Right lobe of liver (tissue), 6 donors: ENCODE data around the gene KRTAP5-6. TPM values are rescaled to one million over a fixed set of nuclear protein-coding genes. Genes with fewer than 3 reads are reported as not detected.

Source experiments
- ATAC-seq, 4 donors: fragments of 200-7000 bp; cut with Tn5 transposase; one replicate each; pipeline ENCODE4 v1.9.1; 2020; ENCODE audit warnings: mild to moderate bottlenecking in 4 of 4, moderate library complexity in 4 of 4
- DNase-seq, 3 donors: peaks; one replicate each; pipeline ENCODE4 v3.0.0-alpha.2; 2020
- H3K27ac ChIP-seq, 3 donors: fragments of 200-600 bp; one replicate each; pipeline ENCODE4 v1.8.0; 2022
- H3K27me3 ChIP-seq, 2 donors: fragments of 200-600 bp; one replicate each; pipeline ENCODE4 v1.8.0; 2022
- H3K36me3 ChIP-seq, 4 donors: fragments of 200-600 bp; sonication (generic) in 1 of 4; one replicate each; pipeline versions ENCODE4 v1.5.1 to v1.8.0; 2017 to 2022; ENCODE audit warnings: control low read depth in 1 of 4
- H3K4me1 ChIP-seq, 4 donors: fragments of 200-600 bp; sonication (generic) in 1 of 4; one replicate each; pipeline versions ENCODE4 v1.5.1 to v1.8.0; 2017 to 2022; ENCODE audit warnings: control low read depth in 1 of 4
- H3K4me3 ChIP-seq, 3 donors: fragments of 200-600 bp; one replicate each; pipeline ENCODE4 v1.8.0; 2022
- H3K9me3 ChIP-seq, 4 donors: fragments of 200-600 bp; sonication (generic) in 1 of 4; one replicate each; pipeline versions ENCODE4 v1.5.1 to v1.8.0; 2017 to 2022; ENCODE audit warnings: control low read depth in 1 of 4
- POLR2A ChIP-seq: fragments of 450-650 bp; IDR thresholded peaks from one replicate; pipeline ENCODE4 v1.6.1; 2017; ENCODE audit warnings: antibody characterized with exemption, mild to moderate bottlenecking
- WGBS: methylation state at CpG from one replicate; pipeline ENCODE4 v1.1.6; 2018; ENCODE audit warnings: low coverage, low lambda C conversion rate; ENCODE audit not compliant: insufficient coverage; ENCODE audit errors: missing lambda C conversion rate; 5-methylcytosine and 5-hydroxymethylcytosine counted together
- intact Hi-C, 2 donors: fragments of 100-400 bp; cut with DNase I; formaldehyde crosslinking; loops; one replicate each; pipeline versions ENCODE4 v1.11.2 to v1.14.1; 2022
- total RNA-seq, 6 experiments: library from RNA; depleted of rRNA in 2 of 6; stranded (reverse); fragments of >200 nt in 2 of 6; fragmentation: NEBNext Ultra II Directional in 3 of 6; extraction: Animal tissue kit (Norgen Biotek cat#: 25700) in 3 of 6; gene quantifications; one replicate each; pipeline versions ENCODE4 v1.1.0 to v1.2.4, GENCODE V29; 2016 to 2023
- TF ChIP-seq, protein P1 (sequence below), 4 donors: fragments of 200-600 bp in 3 of 4; fragments of 450-650 bp in 1 of 4; IDR thresholded peaks; one replicate each; pipeline versions ENCODE4 v1.5.1 to v1.8.0; 2016 to 2022; ENCODE audit warnings: antibody characterized with exemption in 4 of 4, mild to moderate bottlenecking in 2 of 4
- donor health status: DM: no; HTN: yes; CAD: no.
- donor health status: DM: no; HTN: no; CAD: no.
- donor health status: DM: no; HTN: no; CAD: no.
- donor health status: DM: no; HTN: yes; CAD: no.
- donor health status: DM: no; HTN: yes; CAD: no.

The KRTAP5-6 gene
- total RNA-seq, 6 experiments from 2014 or later = 0.79 to 1.5 (median 1.2) TPM; not detected in 1

DNA sequence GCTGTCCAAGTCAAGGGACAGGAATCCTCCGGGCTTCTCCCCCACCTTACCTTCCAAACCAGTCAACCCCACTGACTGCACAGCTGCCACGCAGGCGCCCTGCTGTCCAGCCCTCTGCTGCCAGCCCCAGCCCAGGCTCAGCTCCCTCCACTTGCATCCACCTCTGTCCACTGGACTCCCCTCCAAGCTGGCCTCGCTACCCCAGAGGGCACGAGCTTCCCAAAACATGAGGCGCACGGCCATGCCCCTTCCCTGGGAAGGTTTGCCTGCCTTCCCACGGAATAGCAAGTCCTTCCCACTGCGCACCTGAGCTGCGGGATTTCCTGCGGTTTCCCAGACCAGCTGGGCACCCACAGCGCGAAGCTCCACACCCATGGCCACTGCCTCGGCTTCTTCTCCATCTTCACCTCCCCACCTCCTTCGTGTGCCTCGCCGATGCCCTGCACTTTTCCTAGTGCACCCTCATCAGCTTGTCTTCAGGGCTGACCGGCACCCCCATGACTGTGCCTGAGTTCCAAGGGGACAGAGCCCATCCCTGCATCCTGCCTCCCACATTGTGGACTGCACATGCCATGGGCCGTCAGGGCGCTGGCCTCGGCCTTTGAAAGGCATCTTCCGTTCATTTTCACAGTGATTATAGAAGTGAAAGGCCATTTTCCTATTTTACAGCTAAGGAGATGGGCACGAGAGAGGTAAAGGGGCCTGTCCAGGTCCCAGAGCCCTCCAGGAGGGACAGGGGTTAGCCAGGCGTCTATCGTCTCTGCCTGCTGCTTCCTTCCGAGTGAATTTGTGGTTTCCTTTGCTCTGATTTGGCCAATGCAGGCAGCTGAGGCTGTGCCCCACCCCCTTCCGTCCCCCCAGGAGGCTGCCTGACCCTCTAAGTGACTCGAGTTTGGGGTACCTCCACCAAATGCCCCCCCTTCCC is 37.0 kb downstream of the KRTAP5-6 start:
- 55% methylated on average over 16 of the region's 28 CpGs for WGBS
- intact Hi-C loops = no loop called here
- H3K27me3 ChIP-seq = no peaks in the 10 kb centered on the region
- no peaks in the 10 kb centered on the region for H3K4me1 ChIP-seq
- TF ChIP-seq POLR2A = no peak
- TF ChIP-seq, protein P1, sequence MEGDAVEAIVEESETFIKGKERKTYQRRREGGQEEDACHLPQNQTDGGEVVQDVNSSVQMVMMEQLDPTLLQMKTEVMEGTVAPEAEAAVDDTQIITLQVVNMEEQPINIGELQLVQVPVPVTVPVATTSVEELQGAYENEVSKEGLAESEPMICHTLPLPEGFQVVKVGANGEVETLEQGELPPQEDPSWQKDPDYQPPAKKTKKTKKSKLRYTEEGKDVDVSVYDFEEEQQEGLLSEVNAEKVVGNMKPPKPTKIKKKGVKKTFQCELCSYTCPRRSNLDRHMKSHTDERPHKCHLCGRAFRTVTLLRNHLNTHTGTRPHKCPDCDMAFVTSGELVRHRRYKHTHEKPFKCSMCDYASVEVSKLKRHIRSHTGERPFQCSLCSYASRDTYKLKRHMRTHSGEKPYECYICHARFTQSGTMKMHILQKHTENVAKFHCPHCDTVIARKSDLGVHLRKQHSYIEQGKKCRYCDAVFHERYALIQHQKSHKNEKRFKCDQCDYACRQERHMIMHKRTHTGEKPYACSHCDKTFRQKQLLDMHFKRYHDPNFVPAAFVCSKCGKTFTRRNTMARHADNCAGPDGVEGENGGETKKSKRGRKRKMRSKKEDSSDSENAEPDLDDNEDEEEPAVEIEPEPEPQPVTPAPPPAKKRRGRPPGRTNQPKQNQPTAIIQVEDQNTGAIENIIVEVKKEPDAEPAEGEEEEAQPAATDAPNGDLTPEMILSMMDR (IDR thresholded peaks at IDR 0.05) = no peak
- peak; percentile 3 to 21 (median 13) for ATAC-seq
- H3K36me3 ChIP-seq = no peaks in the 10 kb centered on the region
- DNase-seq = peak in 1 of 3 donors; percentile 42
- no peak overlapping the region for H3K4me3 ChIP-seq
- no peak overlapping the region for H3K27ac ChIP-seq
- peaks cover 0 to 7% (median 1%) of the 10 kb centered on the region in 4 donors for H3K9me3 ChIP-seq

DNA sequence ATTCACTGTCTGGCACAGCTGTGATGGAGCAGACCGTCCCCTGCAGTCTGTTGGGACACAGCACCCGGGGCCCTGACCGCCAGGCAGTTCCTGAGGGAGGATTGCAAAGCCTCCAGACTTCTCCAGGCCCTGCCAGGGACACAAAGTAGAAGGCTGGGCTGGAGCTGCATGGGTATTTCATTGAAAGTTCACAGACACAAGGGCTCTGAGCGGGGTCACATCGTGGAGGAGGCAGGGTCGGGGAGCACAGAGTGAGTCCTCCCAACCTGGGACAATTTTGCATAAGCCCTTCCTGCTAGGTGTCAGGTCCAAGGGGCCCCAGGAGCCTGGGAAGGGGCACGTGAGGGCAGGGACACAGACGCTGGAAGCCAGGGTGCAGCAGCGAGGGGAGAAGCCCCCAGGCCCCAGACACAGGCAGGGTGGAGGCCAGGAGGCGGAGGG is 37.7 kb downstream of the KRTAP5-6 start:
- peak in 3 of 4 donors; percentile 5 to 28 (median 13) for ATAC-seq
- 30% methylated on average over 7 of the region's 10 CpGs for WGBS
- Histone ChIP-seq H3K27me3 (no peaks in the 10 kb centered on the region), H3K36me3 (no peaks in the 10 kb centered on the region), H3K27ac (no peak overlapping the region), H3K9me3 (peaks cover 0 to 7% (median 1%) of the 10 kb centered on the region in 4 donors), H3K4me3 (no peak overlapping the region), H3K4me1 (no peaks in the 10 kb centered on the region)
- no peak for TF ChIP-seq POLR2A
- TF ChIP-seq, protein P1 (IDR thresholded peaks at IDR 0.05) = no peak
- intact Hi-C loops = no loop called here
- DNase-seq = peak in 1 of 3 donors; percentile 46

DNA sequence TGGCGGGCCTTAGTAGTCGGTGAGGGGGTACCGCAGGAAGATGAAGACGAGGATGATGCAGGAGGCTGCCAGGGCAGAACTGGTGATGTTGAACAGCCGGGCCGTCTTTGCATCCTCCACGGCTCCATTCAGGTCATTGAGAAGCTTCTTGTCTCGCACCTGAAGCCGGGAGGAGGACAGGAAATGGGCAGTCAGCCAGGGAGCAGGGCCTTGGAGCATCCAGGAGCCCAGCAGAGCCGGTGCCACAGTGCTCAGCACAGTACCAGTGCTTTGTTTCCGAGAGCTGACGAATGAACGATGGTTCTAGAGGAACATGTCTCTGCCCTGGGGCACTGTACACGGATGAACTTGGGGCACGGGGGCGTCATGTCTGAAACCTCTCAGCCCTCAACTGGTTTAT is 38.3 kb downstream of the KRTAP5-6 start:
- H3K9me3 ChIP-seq = peaks cover 0 to 7% (median 1%) of the 10 kb centered on the region in 4 donors
- peak in 1 of 3 donors; percentile 42 for DNase-seq
- TF ChIP-seq POLR2A = no peak
- TF ChIP-seq, protein P1 (IDR thresholded peaks at IDR 0.05) = no peak
- H3K27me3 ChIP-seq = no peaks in the 10 kb centered on the region
- H3K4me3 ChIP-seq = no peak overlapping the region
- WGBS = 57% methylated on average over 7 of the region's 16 CpGs
- intact Hi-C loops = no loop called here
- no peaks in the 10 kb centered on the region for H3K36me3 ChIP-seq
- H3K4me1 ChIP-seq = no peaks in the 10 kb centered on the region
- no peak for ATAC-seq
- H3K27ac ChIP-seq = no peak overlapping the region

- intact Hi-C loops = no loop called here
- no peaks in the 10 kb centered on the region for H3K27me3 ChIP-seq
- 53% methylated on average over 3 of the region's 3 CpGs for WGBS
These were observed 39.5 kb downstream of the KRTAP5-6 start for GRCh38 chr11:1736447-1736992.

More at GRCh38 chr11:1736447-1736992, 39.5 kb downstream of the KRTAP5-6 start:
- Histone ChIP-seq H3K27ac (no peak overlapping the region), H3K9me3 (peaks cover 0 to 7% (median 1%) of the 10 kb centered on the region in 4 donors), H3K4me1 (no peaks in the 10 kb centered on the region), H3K4me3 (no peak overlapping the region), H3K36me3 (no peaks in the 10 kb centered on the region)
- TF ChIP-seq, protein P1 (IDR thresholded peaks at IDR 0.05) = no peak
- no peak for TF ChIP-seq POLR2A
- DNase-seq (no peak), ATAC-seq (no peak)
